GM12864 (cell line): ENCODE data around the gene TMEM141.

Experiments
- DNase-seq: peaks from one replicate; pipeline ENCODE4 v3.0.0-alpha.2; 2011; ENCODE audit warnings: low read depth
- H3K4me3 ChIP-seq: 2 replicates; pipeline ENCODE4 v1.5.1; 2011; ENCODE audit warnings: mild to moderate bottlenecking, low read depth, low read length, control low read depth
- TF ChIP-seq, protein P1 (sequence below): IDR thresholded peaks from 2 replicates; pipeline ENCODE4 v1.5.1; 2011; ENCODE audit warnings: low read depth, mild to moderate bottlenecking, moderate library complexity, low read length, control low read depth, inconsistent platforms; ENCODE audit errors: missing control alignments

Gene TMEM141

DNA sequence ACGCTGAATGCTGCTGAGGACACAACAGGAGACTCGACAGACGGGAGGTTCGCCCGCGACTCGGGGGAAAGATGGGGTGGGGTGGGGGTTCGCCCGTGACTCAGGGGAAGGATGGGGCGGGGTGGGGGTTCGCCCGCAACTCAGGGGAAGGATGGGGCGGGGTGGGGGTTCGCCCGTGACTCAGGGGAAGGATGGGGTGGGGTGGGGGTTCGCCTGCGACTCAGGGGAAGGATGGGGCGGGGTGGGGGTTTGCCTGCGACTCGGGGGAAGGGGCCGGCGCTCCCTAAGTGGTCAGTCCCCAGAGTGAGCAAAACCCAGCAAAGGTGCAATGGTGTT is 45.0 kb upstream of the TMEM141 start:
- TF ChIP-seq, protein P1, sequence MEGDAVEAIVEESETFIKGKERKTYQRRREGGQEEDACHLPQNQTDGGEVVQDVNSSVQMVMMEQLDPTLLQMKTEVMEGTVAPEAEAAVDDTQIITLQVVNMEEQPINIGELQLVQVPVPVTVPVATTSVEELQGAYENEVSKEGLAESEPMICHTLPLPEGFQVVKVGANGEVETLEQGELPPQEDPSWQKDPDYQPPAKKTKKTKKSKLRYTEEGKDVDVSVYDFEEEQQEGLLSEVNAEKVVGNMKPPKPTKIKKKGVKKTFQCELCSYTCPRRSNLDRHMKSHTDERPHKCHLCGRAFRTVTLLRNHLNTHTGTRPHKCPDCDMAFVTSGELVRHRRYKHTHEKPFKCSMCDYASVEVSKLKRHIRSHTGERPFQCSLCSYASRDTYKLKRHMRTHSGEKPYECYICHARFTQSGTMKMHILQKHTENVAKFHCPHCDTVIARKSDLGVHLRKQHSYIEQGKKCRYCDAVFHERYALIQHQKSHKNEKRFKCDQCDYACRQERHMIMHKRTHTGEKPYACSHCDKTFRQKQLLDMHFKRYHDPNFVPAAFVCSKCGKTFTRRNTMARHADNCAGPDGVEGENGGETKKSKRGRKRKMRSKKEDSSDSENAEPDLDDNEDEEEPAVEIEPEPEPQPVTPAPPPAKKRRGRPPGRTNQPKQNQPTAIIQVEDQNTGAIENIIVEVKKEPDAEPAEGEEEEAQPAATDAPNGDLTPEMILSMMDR: no peak
- no peak for DNase-seq

GRCh38 chr9:136746621-136747020 is 44.5 kb upstream of the TMEM141 start:
- no peak overlapping the region for H3K4me3 ChIP-seq
- TF ChIP-seq, protein P1: no peak
- no peak for DNase-seq

More for the DNA sequence above, 45.0 kb upstream of the TMEM141 start:
- no peak overlapping the region for H3K4me3 ChIP-seq

DNA sequence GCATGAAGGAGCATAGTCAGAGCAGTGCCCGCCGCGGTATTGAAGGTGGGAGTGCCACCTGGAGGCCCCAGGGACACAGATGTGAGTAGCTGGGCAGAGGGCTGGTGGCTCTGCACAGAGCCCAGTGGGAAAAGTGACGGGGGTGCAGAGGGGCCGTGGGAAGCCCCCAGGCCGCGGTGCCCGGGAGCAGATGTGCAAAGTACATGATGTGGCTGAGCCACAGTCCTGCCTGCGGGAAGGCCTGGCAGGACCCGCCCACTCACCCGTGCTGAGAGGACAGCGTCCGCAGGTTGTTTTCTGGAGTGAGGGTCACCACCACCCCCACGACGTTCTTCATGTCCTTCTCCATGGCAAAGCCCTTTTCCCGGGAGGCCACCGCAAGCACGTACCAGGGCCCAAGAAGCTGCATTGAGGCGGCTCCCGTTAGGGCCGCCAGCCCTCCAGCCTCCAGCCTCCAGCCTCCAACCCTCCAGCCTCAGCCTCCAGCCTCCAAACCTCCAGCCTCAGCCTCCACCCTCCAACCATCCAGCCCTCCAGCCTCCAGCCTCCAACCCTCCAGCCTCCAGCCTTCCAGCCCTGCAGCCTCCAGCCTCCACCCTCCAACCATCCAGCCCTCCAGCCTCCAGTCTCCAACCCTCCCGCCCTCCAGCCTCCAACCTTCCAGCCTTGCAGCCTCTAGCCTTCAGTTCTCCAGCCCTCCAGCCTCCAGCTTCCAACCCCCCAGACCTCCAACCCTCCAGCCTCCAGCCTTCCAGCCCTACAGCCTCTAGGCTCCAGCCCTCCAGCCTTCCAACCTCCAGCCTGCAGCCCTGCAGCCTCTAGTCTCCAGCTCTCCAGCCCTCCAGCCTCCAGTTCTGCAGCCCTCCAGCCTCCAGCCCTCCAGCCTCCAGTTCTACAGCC is 43.7 kb upstream of the TMEM141 start:
- no peak overlapping the region for H3K4me3 ChIP-seq
- DNase-seq: no peak
- TF ChIP-seq, protein P1: no peak

DNA sequence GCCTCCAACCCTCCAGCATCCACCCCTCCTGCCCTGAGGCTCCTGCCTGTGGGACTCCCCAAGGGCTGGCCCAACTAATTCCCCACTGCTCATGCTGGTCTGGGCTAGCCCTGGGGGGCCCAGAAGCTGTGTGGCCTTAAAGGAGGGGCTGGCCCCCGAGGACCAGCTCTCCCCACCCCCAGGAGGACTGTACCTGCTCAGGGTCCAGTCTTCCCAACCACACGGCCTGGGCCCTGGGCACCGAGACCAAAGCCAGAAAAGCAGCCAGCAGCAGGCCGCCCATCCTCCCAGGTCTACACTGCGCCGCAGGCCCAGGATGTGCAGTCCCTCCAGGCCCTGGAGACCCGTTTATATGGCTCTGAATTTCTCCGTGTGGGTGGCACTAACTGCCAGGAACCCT is 42.9 kb upstream of the TMEM141 start, which contains the start of gene LCN6:
Gene LCN6 (minus strand): TSS at position 325 of the 400 bp plus-strand sequence. CDS start 42 bp downstream, at position 283.
- TF ChIP-seq, protein P1: no peak
- DNase-seq: no peak

GRCh38 chr9:136748666-136749611 is 42.2 kb upstream of the TMEM141 start:
- DNase-seq: no peak
- no peak overlapping the region for H3K4me3 ChIP-seq
- TF ChIP-seq, protein P1: no peak

More for the DNA sequence above, 42.9 kb upstream of the TMEM141 start, which contains the start of gene LCN6:
- no peak within 1 kb of the TSS for H3K4me3 ChIP-seq

DNA sequence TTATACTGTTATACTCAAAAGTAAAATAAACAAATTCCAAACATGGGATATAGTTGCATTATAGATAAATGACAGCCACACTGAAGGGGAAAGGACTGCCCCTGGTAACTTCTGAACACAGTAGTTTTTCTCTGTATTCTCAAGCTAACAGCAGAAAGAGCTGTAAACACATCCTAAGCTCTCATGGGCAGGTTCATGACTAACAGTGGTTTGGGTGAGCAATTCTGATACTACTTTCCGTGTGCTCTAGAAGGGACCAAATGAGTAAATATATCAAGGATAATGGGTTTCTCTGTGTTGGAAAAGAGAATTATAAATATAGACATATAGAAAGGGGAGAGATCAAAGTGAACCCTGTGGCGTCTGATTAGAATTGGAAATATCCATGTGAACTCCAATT is 40.6 kb upstream of the TMEM141 start:
- TF ChIP-seq, protein P1: no peak
- H3K4me3 ChIP-seq: no peak overlapping the region
- DNase-seq: no peak
